K562 (cell line): ENCODE data around the gene ATP5F1D. TPM values are rescaled to one million over a fixed set of nuclear protein-coding genes. Genes with fewer than 3 reads are reported as not detected.
A peak's percentile ranks its signal among the peaks of the same experiment; 100 is the strongest.

Experiments used
- BHLHE40 ChIP-seq: IDR thresholded peaks from 2 replicates; pipeline ENCODE4 v1.6.1; 2011; ENCODE audit warnings: low read length, improper control_type of control experiment
- CBFA2T3 ChIP-seq: fragments of 450-650 bp; IDR thresholded peaks from 2 replicates; pipeline ENCODE4 v1.6.1; 2017
- CEBPB ChIP-seq: fragments of 450-650 bp; IDR thresholded peaks from 2 replicates; pipeline ENCODE4 v1.6.1; 2016; ENCODE audit warnings: missing genetic modification characterization, missing compliant biosample characterization
- CEBPG ChIP-seq, 3 experiments: fragments of 200-800 bp in 1 of 3; sonication (Bioruptor generic) in 1 of 3; sonication (generic) in 1 of 3; formaldehyde crosslinking in 1 of 3; IDR thresholded peaks in 2 of 3; conservative IDR thresholded peaks in 1 of 3; 2 replicates each; pipeline versions ENCODE4 v1.6.1 to v1.8.0; 2016 to 2022; ENCODE audit warnings: missing compliant biosample characterization in 2 of 3, missing genetic modification characterization in 2 of 3, mild to moderate bottlenecking in 1 of 3, missing genetic modification reagents in 1 of 3
- FIP1L1 ChIP-seq: fragments of 200-400 bp; formaldehyde crosslinking; IDR thresholded peaks from 2 replicates; pipeline ENCODE4 v1.6.1; 2018; ENCODE audit warnings: mild to moderate bottlenecking, low read depth, low read length; ENCODE audit not compliant: poor library complexity, severe bottlenecking
- FOXM1 ChIP-seq, 2 experiments: fragments of 450-650 bp in 1 of 2; sonication (generic) in 1 of 2; formaldehyde crosslinking in 1 of 2; IDR thresholded peaks; 2 replicates each; pipeline versions ENCODE4 v1.6.1 to v1.9.0; 2017 to 2022; ENCODE audit warnings: low read depth in 2 of 2, mild to moderate bottlenecking in 2 of 2, missing genetic modification reagents in 1 of 2, moderate library complexity in 1 of 2
- GTF2A2 ChIP-seq: IDR thresholded peaks from 2 replicates; pipeline ENCODE4 v1.6.1; 2016; ENCODE audit warnings: mild to moderate bottlenecking, missing genetic modification characterization, missing compliant biosample characterization
- IRF2 ChIP-seq: sonication (generic); formaldehyde crosslinking; IDR thresholded peaks from 2 replicates; pipeline ENCODE4 v1.8.1; 2022; ENCODE audit warnings: mild to moderate bottlenecking, missing genetic modification reagents
- MYC ChIP-seq, 2 experiments: fragments of 250-450 bp in 1 of 2; sonication (Bioruptor Pico) in 1 of 2; IDR thresholded peaks; 2 replicates each; pipeline versions ENCODE4 v1.5.1 to v1.6.1; 2012 to 2021; ENCODE audit warnings: low read depth in 2 of 2, borderline replicate concordance in 1 of 2, improper control_type of control experiment in 1 of 2, low read length in 1 of 2, mild to moderate bottlenecking in 1 of 2, moderate library complexity in 1 of 2
- NFE2L1 ChIP-seq: fragments of 450-650 bp; IDR thresholded peaks from 2 replicates; pipeline ENCODE4 v1.6.1; 2016; ENCODE audit warnings: missing genetic modification characterization, low read depth, mild to moderate bottlenecking, missing compliant biosample characterization, moderate library complexity, borderline replicate concordance
- NR4A1 ChIP-seq, 2 experiments: fragments of 250-450 bp in 1 of 2; fragments of 450-650 bp in 1 of 2; sonication (Bioruptor Pico) in 1 of 2; IDR thresholded peaks; 2 replicates each; pipeline versions ENCODE4 v1.4.0 to v1.6.1; 2016 to 2020; ENCODE audit warnings: mild to moderate bottlenecking in 2 of 2, missing compliant biosample characterization in 1 of 2, missing genetic modification characterization in 1 of 2, moderate library complexity in 1 of 2
- NUFIP1 ChIP-seq: fragments of 450-650 bp; IDR thresholded peaks from 2 replicates; pipeline ENCODE4 v1.6.1; 2018; ENCODE audit not compliant: partially characterized antibody
- SIX5 ChIP-seq, 2 experiments: IDR thresholded peaks; 2 replicates each; pipeline ENCODE4 v1.6.1; 2011; ENCODE audit warnings: low read length in 2 of 2, borderline replicate concordance in 1 of 2, low read depth in 1 of 2, mild to moderate bottlenecking in 1 of 2, moderate library complexity in 1 of 2; ENCODE audit not compliant: insufficient read depth in 1 of 2
- TAF9B ChIP-seq: fragments of 450-650 bp; IDR thresholded peaks from 2 replicates; pipeline ENCODE4 v1.6.1; 2018; ENCODE audit warnings: mild to moderate bottlenecking; ENCODE audit not compliant: partially characterized antibody
- XRCC4 ChIP-seq: IDR thresholded peaks from one replicate; pipeline ENCODE4 v1.6.1; 2011; ENCODE audit not compliant: insufficient read depth, insufficient read length; ENCODE audit errors: extremely low read depth
- ZNF121 ChIP-seq: sonication (generic); formaldehyde crosslinking; conservative IDR thresholded peaks from 2 replicates; pipeline ENCODE4 v1.8.0; 2022; ENCODE audit warnings: missing genetic modification reagents
- ZNF197 ChIP-seq: fragments of 200-800 bp; sonication (Bioruptor generic); IDR thresholded peaks from 2 replicates; pipeline ENCODE4 v1.6.1; 2016; ENCODE audit warnings: low read depth, missing genetic modification characterization, missing compliant biosample characterization
- ZNF79 ChIP-seq: fragments of 250-450 bp; sonication (Bioruptor Pico); IDR thresholded peaks from 2 replicates; pipeline ENCODE4 v1.4.0; 2020; ENCODE audit warnings: low read depth, mild to moderate bottlenecking, moderate library complexity
- polyA plus RNA-seq, 8 experiments: library from polyadenylated mRNA; depleted of rRNA in 4 of 8; stranded (reverse) in 5 of 8; unstranded in 3 of 8; fragments of >200 nt; fragmentation: Nextera tagmentation in 2 of 8; fragmentation: Illumina TruSeq in 1 of 8; extraction: Ambion mirVana in 2 of 8; extraction: Trizol in 1 of 8; gene quantifications; 2 replicates each; pipeline versions ENCODE4 v1.2.1 to v1.2.3, GENCODE V29; 2011 to 2014; ENCODE audit warnings: inconsistent platforms in 1 of 8, missing spikeins in 1 of 8
- total RNA-seq, 7 experiments: library from RNA; depleted of rRNA in 6 of 7; stranded (reverse); fragments of >200 nt in 6 of 7; fragmentation: Illumina TruSeq in 2 of 7; extraction: Trizol in 2 of 7; gene quantifications; 2 replicates each; pipeline versions ENCODE4 v1.2.1 to v1.2.3, GENCODE V29; 2011 to 2021; ENCODE audit warnings: low replicate concordance in 1 of 7
- TF ChIP-seq, protein P1 (sequence below): sonication (generic); formaldehyde crosslinking; IDR thresholded peaks from 2 replicates; pipeline ENCODE4 v1.8.0; 2023; ENCODE audit warnings: mild to moderate bottlenecking, missing genetic modification reagents
- TF ChIP-seq, protein P2 (sequence below): fragments of 250-450 bp; sonication (Bioruptor Pico); IDR thresholded peaks from 2 replicates; pipeline ENCODE4 v1.4.0; 2020

Gene ATP5F1D
- total and polyA plus RNA-seq, 9 of the 15 experiments (the other 6 are each of a cell fraction or from before 2014, with no cell fraction given): 3.9 to 409 (median 36.8) TPM

DNA sequence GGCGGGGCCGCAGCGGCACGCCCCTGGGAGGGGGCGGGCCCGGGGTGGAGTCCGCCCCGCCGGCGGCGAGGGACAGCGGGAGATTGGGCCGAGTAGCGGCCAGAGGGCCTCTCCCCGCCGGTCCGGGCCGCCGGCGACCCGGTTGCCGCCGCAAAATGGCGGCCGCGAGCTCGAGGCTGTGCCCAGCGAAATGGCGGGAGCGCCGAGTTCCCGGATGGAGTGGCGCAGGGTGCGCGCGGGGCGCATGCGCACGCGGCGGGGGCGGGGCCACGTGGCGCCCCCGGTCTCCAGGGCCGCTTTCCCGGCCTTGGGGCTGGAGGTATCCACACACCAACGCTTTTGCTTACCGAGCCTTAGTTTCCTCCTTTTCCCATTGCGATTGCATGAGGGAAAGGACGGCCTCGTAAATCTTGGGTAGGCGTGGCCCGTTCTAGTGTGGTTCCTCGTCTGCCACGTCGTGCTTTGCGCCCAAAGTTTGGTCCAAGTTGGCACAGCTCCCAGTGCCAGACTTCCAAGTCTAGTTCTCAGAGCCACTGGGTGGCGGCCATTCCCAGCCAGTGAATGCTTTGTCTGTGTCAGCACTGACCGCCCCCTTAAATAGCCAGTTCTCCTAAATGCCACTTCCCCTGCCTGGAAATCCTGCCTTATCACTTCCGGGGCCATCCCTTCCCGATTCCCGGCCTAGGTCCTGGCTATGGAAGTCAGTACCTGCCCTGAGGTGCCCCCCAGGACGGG is 28.1 kb downstream of the ATP5F1D start (continued):
- TF ChIP-seq, protein P1, sequence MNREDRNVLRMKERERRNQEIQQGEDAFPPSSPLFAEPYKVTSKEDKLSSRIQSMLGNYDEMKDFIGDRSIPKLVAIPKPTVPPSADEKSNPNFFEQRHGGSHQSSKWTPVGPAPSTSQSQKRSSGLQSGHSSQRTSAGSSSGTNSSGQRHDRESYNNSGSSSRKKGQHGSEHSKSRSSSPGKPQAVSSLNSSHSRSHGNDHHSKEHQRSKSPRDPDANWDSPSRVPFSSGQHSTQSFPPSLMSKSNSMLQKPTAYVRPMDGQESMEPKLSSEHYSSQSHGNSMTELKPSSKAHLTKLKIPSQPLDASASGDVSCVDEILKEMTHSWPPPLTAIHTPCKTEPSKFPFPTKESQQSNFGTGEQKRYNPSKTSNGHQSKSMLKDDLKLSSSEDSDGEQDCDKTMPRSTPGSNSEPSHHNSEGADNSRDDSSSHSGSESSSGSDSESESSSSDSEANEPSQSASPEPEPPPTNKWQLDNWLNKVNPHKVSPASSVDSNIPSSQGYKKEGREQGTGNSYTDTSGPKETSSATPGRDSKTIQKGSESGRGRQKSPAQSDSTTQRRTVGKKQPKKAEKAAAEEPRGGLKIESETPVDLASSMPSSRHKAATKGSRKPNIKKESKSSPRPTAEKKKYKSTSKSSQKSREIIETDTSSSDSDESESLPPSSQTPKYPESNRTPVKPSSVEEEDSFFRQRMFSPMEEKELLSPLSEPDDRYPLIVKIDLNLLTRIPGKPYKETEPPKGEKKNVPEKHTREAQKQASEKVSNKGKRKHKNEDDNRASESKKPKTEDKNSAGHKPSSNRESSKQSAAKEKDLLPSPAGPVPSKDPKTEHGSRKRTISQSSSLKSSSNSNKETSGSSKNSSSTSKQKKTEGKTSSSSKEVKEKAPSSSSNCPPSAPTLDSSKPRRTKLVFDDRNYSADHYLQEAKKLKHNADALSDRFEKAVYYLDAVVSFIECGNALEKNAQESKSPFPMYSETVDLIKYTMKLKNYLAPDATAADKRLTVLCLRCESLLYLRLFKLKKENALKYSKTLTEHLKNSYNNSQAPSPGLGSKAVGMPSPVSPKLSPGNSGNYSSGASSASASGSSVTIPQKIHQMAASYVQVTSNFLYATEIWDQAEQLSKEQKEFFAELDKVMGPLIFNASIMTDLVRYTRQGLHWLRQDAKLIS (CRISPR knock-in tag): peak; percentile 26
- TF ChIP-seq BHLHE40 (no peak), ZNF121 (CRISPR knock-in tag) (no peak), CBFA2T3 (no peak), NR4A1 (CRISPR knock-in tag; IDR thresholded peaks at IDR 0.05) (no peak; the same call in 1 of the 2 replicates), NR4A1 (tag; IDR thresholded peaks at IDR 0.05) (peak; percentile 39; the same call in 1 of the 2 replicates), FOXM1 (IDR thresholded peaks at IDR 0.05; ENCODE audit: low read depth) (no peak), FOXM1 (CRISPR knock-in tag; IDR thresholded peaks at IDR 0.05; ENCODE audit: low read depth) (no peak), XRCC4 (no peak), NUFIP1 (no peak), CEBPG (CRISPR knock-in tag; IDR thresholded peaks at IDR 0.05) (0 out of 2 replicates have a peak, but pooled peaks have one; percentile 33), CEBPG (tag; conservative IDR thresholded peaks at IDR 0.05 in 1 of 2, IDR thresholded peaks at IDR 0.05 in 1 of 2) (no peak), NFE2L1 (tag) (no peak), ZNF197 (peak; percentile 52; the same call in 1 of the 2 replicates), ZNF79 (CRISPR knock-in tag) (no peak), TAF9B (no peak), MYC (IDR thresholded peaks at IDR 0.05; ENCODE audit: low read depth, low read length) (peak; percentile 95), MYC (CRISPR knock-in tag; IDR thresholded peaks at IDR 0.05; ENCODE audit: borderline replicate concordance, low read depth) (0 out of 2 replicates have a peak, but pooled peaks have one; percentile 55), SIX5 (IDR thresholded peaks at IDR 0.05; ENCODE audit: borderline replicate concordance in 1 of 2, insufficient read depth in 1 of 2, low read depth in 1 of 2, low read length in 2 of 2) (no peak), GTF2A2 (tag) (no peak; the same call in 1 of the 2 replicates), CEBPB (tag) (no peak), FIP1L1 (peak; percentile 86), IRF2 (CRISPR knock-in tag) (no peak)
- TF ChIP-seq, protein P2, sequence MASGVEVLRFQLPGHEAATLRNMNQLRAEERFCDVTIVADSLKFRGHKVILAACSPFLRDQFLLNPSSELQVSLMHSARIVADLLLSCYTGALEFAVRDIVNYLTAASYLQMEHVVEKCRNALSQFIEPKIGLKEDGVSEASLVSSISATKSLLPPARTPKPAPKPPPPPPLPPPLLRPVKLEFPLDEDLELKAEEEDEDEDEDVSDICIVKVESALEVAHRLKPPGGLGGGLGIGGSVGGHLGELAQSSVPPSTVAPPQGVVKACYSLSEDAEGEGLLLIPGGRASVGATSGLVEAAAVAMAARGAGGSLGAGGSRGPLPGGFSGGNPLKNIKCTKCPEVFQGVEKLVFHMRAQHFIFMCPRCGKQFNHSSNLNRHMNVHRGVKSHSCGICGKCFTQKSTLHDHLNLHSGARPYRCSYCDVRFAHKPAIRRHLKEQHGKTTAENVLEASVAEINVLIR (CRISPR knock-in tag): no peak
